Memory B cell (primary cell): ENCODE data around the gene DGKH.

ENCODE experiments used
- ATAC-seq: fragments of 150-1000 bp; cut with Tn5 transposase; 2 replicates; pipeline ENCODE4 v1.10.0; 2021; ENCODE audit warnings: low read depth, mild to moderate bottlenecking, moderate library complexity
- DNase-seq, 2 donors: peaks; one replicate each; pipeline ENCODE4 v3.0.0; 2022; ENCODE audit warnings: low spot score in 2 of 2
- H3K27ac Mint-ChIP-seq: one replicate; pipeline ENCODE4 v1.8.0; 2022; ENCODE audit warnings: mild to moderate bottlenecking, moderate library complexity, mixed read lengths
- H3K27me3 Mint-ChIP-seq: one replicate; pipeline ENCODE4 v1.8.0; 2022; ENCODE audit warnings: mixed read lengths
- H3K36me3 Mint-ChIP-seq: one replicate; pipeline ENCODE4 v1.8.0; 2022; ENCODE audit warnings: mild to moderate bottlenecking, mixed read lengths
- H3K4me1 Mint-ChIP-seq: one replicate; pipeline ENCODE4 v1.8.0; 2022; ENCODE audit warnings: mixed read lengths
- H3K4me3 Mint-ChIP-seq: one replicate; pipeline ENCODE4 v1.8.0; 2022; ENCODE audit warnings: mild to moderate bottlenecking, moderate library complexity, mixed read lengths
- H3K9me3 Mint-ChIP-seq: one replicate; pipeline ENCODE4 v1.8.0; 2022; ENCODE audit warnings: mixed read lengths

DGKH gene

DNA sequence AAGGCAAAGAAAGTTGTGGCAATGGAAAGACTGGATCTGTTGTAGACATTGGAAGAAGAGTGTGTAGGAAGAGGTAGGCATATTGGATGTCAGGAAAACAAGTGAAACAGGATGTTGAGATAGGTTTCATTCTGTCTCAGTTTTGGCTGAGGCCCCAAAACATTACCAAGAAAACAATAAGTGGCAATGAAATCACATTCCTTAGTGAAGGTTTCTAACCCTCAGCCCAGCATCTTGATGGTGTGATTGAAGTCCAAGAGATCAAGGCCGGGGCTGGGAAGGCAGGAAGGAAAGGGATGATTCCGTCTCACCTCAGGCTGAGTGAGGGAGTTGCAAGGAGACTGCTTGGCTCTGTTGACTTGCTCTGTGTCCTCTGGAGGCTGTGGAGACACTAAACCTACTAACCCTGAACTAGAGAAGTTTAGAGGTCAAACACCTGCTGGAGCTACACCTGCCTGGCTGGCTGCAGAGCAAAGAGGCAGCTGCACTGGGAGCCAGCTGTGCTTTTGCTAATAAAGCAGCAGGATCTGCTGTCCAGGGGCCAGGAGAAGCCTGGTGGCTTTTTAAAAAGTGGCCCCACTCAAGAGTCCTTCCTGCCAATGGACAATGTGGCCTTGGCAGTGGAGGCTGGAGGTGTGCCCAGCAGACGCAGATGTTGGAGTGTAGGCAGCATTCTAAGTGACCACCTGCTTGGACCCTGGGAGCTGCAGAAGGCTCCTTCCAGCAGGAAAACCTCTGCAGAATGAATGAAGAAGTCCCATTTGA lies 53.6 kb downstream of the DGKH start:
- Mint-ChIP-seq H3K4me3 (no peak overlapping the region), H3K9me3 (no peaks in the 10 kb centered on the region), H3K27me3 (peaks cover 4% of the 10 kb centered on the region), H3K27ac (no peak overlapping the region), H3K4me1 (no peaks in the 10 kb centered on the region), H3K36me3 (no peaks in the 10 kb centered on the region)
- ATAC-seq: no peak
- no peak for DNase-seq

DNA sequence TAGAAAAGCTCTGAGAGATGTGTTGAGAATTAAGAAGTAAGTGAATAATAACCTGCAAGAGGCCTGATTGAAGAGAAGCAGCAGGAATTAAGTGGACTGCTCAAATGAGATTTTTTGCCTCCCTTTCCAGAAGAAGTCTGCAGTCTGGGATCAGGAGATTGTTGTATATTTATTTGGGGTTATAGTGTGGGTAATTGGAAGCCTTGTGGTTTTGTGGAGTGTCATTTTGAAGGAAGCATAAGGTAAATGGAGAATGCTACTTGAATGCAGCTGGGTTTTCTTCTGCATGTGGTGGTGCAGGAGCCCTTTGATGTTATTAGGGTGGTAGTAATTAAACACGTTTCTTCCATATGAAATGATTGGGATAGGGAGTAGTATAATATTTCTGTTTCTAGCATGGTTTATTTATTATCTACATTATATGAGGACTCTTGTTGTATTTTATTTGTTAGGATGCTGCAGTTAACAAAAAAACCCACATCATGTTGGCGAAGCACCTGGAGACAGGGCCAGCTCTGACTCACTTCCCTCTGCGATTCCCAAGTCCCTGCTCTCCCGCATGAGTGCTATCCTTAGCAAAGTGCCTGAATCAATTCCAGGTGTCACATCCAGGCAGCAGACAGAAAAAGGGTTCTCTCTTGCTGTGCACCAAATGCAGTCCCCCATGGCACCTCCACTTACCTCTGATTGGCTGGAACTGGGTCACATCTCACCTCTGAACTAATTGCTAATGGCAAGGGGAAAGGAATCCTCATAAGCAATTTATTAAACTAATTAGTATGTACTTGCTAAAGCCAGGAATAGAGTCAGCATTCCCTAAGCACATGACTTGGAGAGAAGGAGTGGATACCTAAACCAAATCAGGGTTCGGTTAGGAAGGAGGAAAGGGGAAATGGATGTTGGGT lies 54.8 kb downstream of the DGKH start:
- Mint-ChIP-seq H3K4me1 (no peaks in the 10 kb centered on the region), H3K27ac (no peak overlapping the region), H3K4me3 (no peak overlapping the region), H3K9me3 (no peaks in the 10 kb centered on the region), H3K27me3 (peaks cover 4% of the 10 kb centered on the region), H3K36me3 (no peaks in the 10 kb centered on the region)
- DNase-seq (no peak), ATAC-seq (no peak)

DNA sequence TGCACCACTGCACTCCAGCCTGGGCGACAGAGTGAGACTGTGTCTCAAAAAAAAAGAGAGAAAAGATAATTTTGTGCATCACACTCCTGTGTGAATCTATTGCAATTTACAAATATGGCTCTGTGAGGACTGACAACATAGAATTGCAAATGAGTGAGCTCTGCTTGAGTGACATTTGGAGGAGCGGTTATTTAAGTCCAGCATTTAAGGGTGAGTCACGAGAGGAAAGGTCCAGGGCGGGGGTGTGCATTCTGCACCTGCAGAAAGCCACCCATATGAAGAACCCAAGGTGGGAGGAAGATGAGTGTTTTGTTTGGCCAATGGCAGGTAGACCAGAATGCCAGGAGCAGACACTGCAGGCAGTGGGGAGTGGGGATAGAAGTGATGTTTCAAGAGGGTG lies 58.5 kb downstream of the DGKH start:
- Mint-ChIP-seq H3K27me3 (peaks cover 3% of the 10 kb centered on the region), H3K4me3 (no peak overlapping the region), H3K27ac (no peak overlapping the region), H3K4me1 (peaks cover 4% of the 10 kb centered on the region), H3K9me3 (no peaks in the 10 kb centered on the region), H3K36me3 (no peaks in the 10 kb centered on the region)
- DNase-seq: no peak
- no peak for ATAC-seq

DNA sequence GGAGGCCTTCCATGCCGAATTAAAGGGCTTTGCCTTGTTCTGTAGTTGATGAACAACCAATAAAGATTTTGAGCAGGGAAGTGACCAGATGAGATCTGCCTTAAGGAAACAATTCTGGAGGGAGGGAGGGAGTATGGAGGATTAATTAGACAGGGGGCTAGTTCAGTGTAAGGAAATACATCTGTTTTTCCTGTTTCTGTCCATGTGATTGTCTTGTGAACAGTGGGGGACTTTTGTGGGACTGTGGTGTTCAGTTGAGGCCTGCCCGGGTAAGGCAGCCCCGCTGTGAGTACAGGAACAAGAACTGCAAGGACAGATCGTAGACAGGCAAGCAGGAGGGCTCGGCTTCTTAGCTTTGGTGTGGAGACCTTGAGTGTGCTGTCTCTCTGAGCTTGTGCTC lies 59.0 kb downstream of the DGKH start:
- Mint-ChIP-seq H3K27ac (no peak overlapping the region), H3K4me3 (no peak overlapping the region), H3K9me3 (no peaks in the 10 kb centered on the region), H3K4me1 (peaks cover 4% of the 10 kb centered on the region), H3K36me3 (no peaks in the 10 kb centered on the region), H3K27me3 (peaks cover 3% of the 10 kb centered on the region)
- DNase-seq: no peak
- ATAC-seq: no peak

DNA sequence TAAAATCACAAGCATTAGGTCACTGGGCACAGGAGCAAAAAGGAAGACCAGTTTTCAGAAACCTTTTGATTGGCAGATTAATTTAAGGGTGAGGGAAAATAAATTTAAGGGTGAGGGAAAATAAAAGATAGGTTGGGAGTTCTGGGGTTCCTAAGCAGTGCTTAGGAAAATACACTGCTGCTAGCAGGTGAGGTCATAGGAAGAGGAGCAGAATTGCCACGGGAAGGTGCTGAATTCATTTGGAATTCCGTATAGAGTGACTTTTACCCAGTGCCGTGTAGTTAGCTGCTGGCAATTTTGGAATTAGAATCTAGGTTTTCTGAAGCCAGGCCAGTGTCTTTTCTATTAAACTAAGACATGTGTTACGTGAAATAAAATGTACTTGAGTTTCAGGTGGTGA lies 59.8 kb downstream of the DGKH start:
- ATAC-seq: no peak
- Mint-ChIP-seq H3K4me3 (no peak overlapping the region), H3K9me3 (no peaks in the 10 kb centered on the region), H3K27ac (no peak overlapping the region), H3K27me3 (peaks cover 3% of the 10 kb centered on the region), H3K4me1 (peaks cover 4% of the 10 kb centered on the region), H3K36me3 (no peaks in the 10 kb centered on the region)
- no peak for DNase-seq

DNA sequence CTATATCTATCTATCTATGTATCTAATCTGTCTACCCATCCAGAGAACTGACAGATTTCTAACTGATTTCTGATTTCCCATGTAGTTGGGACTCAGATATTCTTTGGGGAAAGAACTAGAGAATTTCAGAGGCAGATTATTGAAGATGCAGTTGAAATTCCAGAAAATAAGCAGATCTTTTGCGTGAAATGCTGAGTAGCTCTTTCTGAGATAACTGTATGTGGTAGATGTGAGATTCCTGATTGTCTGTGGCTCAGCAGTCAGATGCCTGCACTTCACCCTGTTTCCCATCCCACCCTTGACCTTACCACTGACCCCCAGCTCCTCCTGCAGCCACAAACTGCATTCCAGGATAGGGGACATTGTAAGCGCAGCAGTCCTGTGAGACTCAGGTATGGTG lies 61.5 kb downstream of the DGKH start:
- H3K36me3 Mint-ChIP-seq: no peaks in the 10 kb centered on the region
- H3K27me3 Mint-ChIP-seq: peaks cover 3% of the 10 kb centered on the region
- H3K27ac Mint-ChIP-seq: no peak overlapping the region
- no peaks in the 10 kb centered on the region for H3K9me3 Mint-ChIP-seq
- H3K4me1 Mint-ChIP-seq: peaks cover 4% of the 10 kb centered on the region
- H3K4me3 Mint-ChIP-seq: no peak overlapping the region
- ATAC-seq: no peak
- no peak for DNase-seq

DNA sequence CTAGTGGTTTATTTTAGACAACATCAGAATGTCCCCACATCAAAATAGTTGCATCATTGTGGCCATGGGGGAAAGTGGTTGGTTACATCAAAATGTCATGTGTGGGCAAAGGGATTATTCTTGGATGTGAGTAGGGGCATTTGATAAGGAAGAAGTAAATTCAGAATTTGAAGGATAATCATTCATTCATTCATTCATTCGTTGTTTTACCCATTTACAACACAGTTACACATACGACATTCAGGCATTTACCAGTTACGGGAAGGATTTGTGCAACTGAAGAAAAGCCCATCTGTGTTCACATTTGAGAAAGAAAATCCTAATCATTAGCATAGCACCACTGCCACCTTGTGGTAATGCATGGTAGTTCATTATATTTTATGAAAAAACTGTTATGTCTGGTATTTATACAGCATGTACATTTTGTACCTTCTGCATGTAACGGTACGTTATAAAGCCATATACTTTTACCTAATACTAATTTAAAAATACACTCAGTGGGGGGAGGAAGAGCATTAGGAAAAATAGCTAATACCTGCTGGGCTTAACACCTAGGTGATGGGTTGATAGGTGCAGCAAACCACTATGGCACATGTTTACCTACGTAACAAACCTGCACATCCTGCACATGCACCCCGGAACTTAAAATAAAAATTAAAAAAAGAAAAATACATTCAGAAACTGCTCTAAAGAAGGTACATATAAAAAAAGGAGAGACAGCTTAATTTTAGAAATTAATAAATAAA lies 62.1 kb downstream of the DGKH start:
- Mint-ChIP-seq H3K36me3 (no peaks in the 10 kb centered on the region), H3K4me1 (peaks cover 4% of the 10 kb centered on the region), H3K27ac (no peak overlapping the region), H3K4me3 (no peak overlapping the region), H3K9me3 (no peaks in the 10 kb centered on the region), H3K27me3 (peaks cover 4% of the 10 kb centered on the region)
- ATAC-seq (peak; percentile 55), DNase-seq (peak; percentile 27 to 69)

DNA sequence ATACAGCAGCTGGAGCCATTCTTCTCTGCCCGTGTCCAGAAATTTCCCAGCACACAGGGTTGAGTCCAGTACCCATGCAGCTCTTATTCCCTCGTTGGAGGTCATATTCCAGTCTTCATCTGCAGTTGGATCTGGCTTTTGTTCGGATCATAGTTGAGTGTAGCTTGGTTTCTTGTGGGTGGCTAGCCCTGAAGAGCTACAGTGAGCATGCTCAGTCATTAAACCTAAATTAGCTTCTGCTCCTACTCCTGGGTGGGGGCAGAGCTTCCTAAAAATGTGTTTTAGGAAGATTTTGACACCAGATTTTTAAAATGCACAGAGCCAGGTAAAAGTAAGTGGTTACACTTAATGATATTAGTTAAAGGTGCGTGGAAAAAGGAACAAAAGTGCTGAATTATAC lies 64.4 kb downstream of the DGKH start:
- no peak overlapping the region for H3K27ac Mint-ChIP-seq
- H3K27me3 Mint-ChIP-seq: peaks cover 4% of the 10 kb centered on the region
- no peaks in the 10 kb centered on the region for H3K9me3 Mint-ChIP-seq
- DNase-seq (no peak), ATAC-seq (no peak)
- peaks cover 4% of the 10 kb centered on the region for H3K4me1 Mint-ChIP-seq
- no peak overlapping the region for H3K4me3 Mint-ChIP-seq
- H3K36me3 Mint-ChIP-seq: no peaks in the 10 kb centered on the region

DNA sequence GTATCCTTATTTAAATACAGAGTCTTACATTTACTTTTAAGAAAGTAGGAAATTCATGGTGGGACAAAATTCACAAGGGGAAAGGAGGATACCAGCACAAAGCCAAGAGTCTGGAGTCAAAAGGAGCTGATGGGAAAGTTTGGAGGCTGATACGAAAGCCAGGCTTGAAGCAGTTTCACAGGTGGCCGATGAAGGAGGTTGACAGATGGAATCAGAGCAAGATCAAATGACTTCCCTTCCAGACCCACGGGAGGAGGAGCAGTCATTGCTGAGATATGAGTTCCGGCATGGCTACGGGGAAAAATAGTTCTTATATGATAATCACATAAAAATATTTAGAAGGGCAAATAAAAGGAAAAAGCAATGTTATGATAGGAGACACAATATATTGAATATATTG lies 65.0 kb downstream of the DGKH start:
- Mint-ChIP-seq H3K27me3 (peaks cover 4% of the 10 kb centered on the region), H3K9me3 (no peaks in the 10 kb centered on the region), H3K27ac (no peak overlapping the region), H3K4me1 (peaks cover 4% of the 10 kb centered on the region), H3K4me3 (no peak overlapping the region), H3K36me3 (no peaks in the 10 kb centered on the region)
- no peak for DNase-seq
- ATAC-seq: no peak

DNA sequence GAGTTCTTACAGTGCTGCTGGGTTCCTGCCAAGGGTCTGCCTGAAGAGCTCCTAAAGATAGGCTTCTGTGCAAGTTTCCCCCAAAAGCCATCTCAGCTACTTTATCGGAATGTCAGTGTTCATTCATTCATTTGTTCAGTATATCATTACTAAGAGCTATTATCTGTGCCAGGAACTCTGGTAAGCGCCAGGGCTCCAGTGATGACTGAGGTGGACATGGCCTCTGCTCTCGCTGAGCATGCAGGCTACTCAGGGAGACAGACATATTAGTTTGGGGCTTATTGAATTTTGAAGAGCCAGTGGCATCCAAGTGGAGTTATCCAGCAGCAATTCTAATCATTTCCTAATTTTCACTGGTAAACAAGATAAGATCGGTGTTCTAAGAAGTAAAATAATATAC lies 65.8 kb downstream of the DGKH start:
- Mint-ChIP-seq H3K9me3 (no peaks in the 10 kb centered on the region), H3K4me1 (peaks cover 4% of the 10 kb centered on the region), H3K4me3 (no peak overlapping the region), H3K36me3 (no peaks in the 10 kb centered on the region), H3K27ac (no peak overlapping the region), H3K27me3 (peaks cover 2% of the 10 kb centered on the region)
- ATAC-seq: no peak
- no peak for DNase-seq

DNA sequence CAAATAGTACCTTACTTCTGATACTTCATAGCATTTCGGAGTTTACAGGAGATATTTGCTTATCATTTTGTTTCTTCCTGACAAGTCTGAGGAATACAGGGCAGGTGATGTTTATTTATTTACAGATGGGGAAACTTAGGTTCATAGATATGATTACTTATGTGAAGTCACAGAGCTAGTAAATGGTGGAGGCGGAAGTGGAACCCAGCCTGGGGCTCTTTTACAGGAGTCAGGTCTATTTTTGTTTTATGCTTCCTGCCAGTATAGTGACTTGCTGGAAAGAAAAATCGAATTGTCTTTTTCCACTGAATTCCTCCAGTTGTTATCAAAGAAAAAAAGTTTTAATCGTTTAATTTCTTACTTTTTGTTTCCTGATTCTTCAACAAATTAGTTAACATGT lies 66.5 kb downstream of the DGKH start:
- H3K4me1 Mint-ChIP-seq: peaks cover 4% of the 10 kb centered on the region
- H3K36me3 Mint-ChIP-seq: no peaks in the 10 kb centered on the region
- no peak overlapping the region for H3K4me3 Mint-ChIP-seq
- H3K9me3 Mint-ChIP-seq: no peaks in the 10 kb centered on the region
- peaks cover 1% of the 10 kb centered on the region for H3K27me3 Mint-ChIP-seq
- no peak for DNase-seq
- H3K27ac Mint-ChIP-seq: no peak overlapping the region
- no peak for ATAC-seq

DNA sequence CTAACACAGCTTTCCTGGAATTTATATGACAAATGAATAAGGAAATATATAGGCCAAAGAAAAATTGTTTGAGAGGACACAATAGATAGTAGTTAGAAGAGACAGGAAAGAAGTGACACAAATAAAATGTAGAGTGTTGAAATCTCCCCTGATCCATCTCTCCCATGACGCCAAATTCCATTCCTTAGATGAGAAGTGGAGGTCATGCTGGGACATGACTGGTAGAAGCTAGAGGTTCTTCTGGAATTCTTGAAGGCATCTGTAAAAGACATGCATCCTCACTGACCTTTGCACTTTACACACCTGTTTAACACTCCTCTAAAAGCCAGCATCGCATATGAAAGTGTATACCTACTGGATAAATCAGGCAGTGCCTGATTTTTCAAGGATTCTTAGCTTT lies 67.8 kb downstream of the DGKH start:
- DNase-seq: no peak
- H3K27ac Mint-ChIP-seq: no peak overlapping the region
- H3K36me3 Mint-ChIP-seq: no peaks in the 10 kb centered on the region
- H3K4me3 Mint-ChIP-seq: no peak overlapping the region
- no peaks in the 10 kb centered on the region for H3K9me3 Mint-ChIP-seq
- H3K27me3 Mint-ChIP-seq: peaks cover 1% of the 10 kb centered on the region
- no peaks in the 10 kb centered on the region for H3K4me1 Mint-ChIP-seq
- no peak for ATAC-seq

DNA sequence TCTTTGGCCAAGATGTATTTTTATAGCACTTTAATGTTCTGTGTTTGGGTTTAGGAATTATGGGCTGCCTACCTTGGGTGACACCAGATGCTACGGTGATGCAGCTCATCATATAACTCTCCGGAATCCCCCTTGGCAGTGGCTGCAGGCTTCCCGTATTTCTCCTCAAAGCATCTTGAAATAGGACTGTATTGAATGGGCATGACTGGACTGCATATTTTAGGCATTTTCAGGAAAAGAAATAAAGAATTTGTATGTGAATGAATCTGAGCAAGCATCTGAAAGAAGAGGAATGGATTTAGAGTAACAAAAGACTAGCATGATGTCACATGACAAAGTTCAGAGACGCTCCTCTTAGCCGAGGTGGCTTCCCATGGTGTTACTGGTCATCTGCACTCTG lies 70.6 kb downstream of the DGKH start:
- Mint-ChIP-seq H3K27me3 (peaks cover 1% of the 10 kb centered on the region), H3K4me3 (no peak overlapping the region), H3K27ac (no peak overlapping the region), H3K36me3 (no peaks in the 10 kb centered on the region), H3K9me3 (no peaks in the 10 kb centered on the region), H3K4me1 (no peaks in the 10 kb centered on the region)
- DNase-seq (no peak), ATAC-seq (no peak)

DNA sequence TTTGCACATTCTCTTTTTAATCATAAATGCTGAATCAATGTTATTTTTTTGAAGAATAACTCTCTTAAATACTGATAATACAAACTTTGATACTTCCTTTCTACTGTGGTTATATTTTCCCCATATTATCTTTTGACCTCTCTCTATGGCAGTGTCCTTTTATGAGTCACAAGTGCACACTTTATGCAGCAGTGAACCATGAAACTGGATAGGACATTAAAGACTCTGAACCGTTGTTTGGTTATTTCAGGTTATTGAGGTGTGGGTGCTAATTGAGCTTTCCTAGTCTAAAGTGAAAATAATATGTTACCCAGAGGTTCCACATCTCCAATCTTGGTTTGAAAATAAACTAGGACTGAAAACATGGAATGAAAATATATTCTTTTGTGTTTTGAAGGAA lies 71.4 kb downstream of the DGKH start:
- Mint-ChIP-seq H3K36me3 (no peaks in the 10 kb centered on the region), H3K9me3 (no peaks in the 10 kb centered on the region), H3K4me1 (no peaks in the 10 kb centered on the region), H3K27ac (no peak overlapping the region), H3K27me3 (peaks cover 1% of the 10 kb centered on the region), H3K4me3 (no peak overlapping the region)
- no peak for DNase-seq
- ATAC-seq: no peak
